ENCODE data around the gene KCNMA1.
A peak's percentile ranks its signal among the peaks of the same experiment; 100 is the strongest.

KCNMA1 gene

DNA sequence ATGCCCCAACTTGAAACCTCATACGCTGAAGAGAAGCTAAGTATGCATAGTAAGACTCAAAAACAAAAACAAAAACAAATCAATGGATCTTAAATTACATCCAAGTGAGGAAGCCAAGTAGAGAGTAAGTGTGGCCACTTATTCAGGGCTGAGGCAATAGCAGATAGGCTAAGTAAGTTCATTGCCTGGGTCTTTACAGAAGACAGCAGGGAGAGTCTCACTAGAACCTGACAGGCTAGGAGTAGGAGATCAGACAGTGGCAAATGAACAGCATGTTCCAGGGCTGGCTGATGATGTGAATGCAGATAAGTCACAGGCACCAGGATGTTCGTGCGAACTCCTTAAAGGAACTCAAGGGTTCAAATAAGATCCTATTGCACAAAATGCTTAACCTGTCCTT lies 568.6 kb downstream of the KCNMA1 start:
- Histone ChIP-seq H3K27me3 (ENCODE audit: control insufficient read depth in 1 of 2, insufficient read depth in 1 of 2, low read length in 2 of 2) (no peaks in the 10 kb centered on the region), H3K18ac (ENCODE audit: low read depth in 1 of 2, low read length in 2 of 2) (no peak overlapping the region), H3K9me3 (ENCODE audit: control insufficient read depth, low read length) (no peaks in the 10 kb centered on the region), H2BK12ac (ENCODE audit: low read length in 2 of 2) (no peak overlapping the region), H3K79me1 (replicated peaks; ENCODE audit: low read length, poor library complexity, severe bottlenecking) (no peaks in the 10 kb centered on the region), H2BK5ac (ENCODE audit: low read depth, low read length, poor library complexity, severe bottlenecking) (no peak overlapping the region), H3K14ac (ENCODE audit: low read length in 2 of 2) (no peak overlapping the region), H3K36me3 (ENCODE audit: control insufficient read depth in 1 of 2, insufficient read depth in 2 of 2, low read depth in 1 of 2, low read length in 2 of 2) (peaks cover 3 to 20% of the 10 kb centered on the region in 2 experiments), H2AK5ac (ENCODE audit: low read length, severe bottlenecking) (no peak overlapping the region), H3K4me1 (ENCODE audit: control insufficient read depth, insufficient read depth, low read depth, low read length) (no peaks in the 10 kb centered on the region), H3K4me2 (ENCODE audit: low read length, poor library complexity, severe bottlenecking) (no peak overlapping the region), H4K91ac (ENCODE audit: low read length) (no peak overlapping the region), H3K9ac (ENCODE audit: low read length) (no peak overlapping the region), H2BK15ac (ENCODE audit: low read depth, poor library complexity, severe bottlenecking) (no peak overlapping the region), H3K4me3 (ENCODE audit: insufficient read depth in 1 of 2, low read depth in 1 of 2, low read length in 2 of 2) (no peak overlapping the region), H3K27ac (ENCODE audit: low read length, poor library complexity, severe bottlenecking) (no peak overlapping the region), H3K4ac (ENCODE audit: low read depth in 1 of 2, low read length in 2 of 2) (no peak overlapping the region), H3K23ac (ENCODE audit: low read length in 2 of 2) (no peak overlapping the region), H2BK120ac (ENCODE audit: low read depth, low read length) (no peak overlapping the region), H2AFZ (ENCODE audit: low read depth, low read length) (no peak overlapping the region), H4K8ac (ENCODE audit: low read length) (no peak overlapping the region)
- 82% methylated on average over 3 of the region's 3 CpGs for WGBS
- peak; percentile 6 for DNase-seq

DNA sequence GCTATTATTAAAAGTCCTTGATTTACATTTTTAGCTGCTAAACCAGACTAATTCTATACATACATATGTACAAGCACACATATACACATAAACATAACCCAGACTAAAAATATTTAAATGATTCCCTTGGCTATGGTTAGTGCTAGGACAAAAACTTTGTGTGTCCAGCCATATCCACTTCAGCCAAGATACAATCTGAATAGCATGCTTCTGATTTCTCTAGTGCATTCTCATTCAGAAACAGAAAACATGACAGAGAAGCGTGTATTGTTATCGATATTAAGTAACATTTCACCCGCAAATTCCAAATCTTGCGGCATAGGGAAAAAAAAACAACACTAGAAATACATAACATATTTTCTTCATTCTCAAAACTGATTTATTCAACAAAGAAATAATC lies 569.3 kb downstream of the KCNMA1 start:
- Histone ChIP-seq H4K91ac (ENCODE audit: low read length) (no peak overlapping the region), H2BK15ac (ENCODE audit: low read depth, poor library complexity, severe bottlenecking) (no peak overlapping the region), H3K27ac (ENCODE audit: low read length, poor library complexity, severe bottlenecking) (no peak overlapping the region), H2AK5ac (ENCODE audit: low read length, severe bottlenecking) (no peak overlapping the region), H4K8ac (ENCODE audit: low read length) (no peak overlapping the region), H3K79me1 (replicated peaks; ENCODE audit: low read length, poor library complexity, severe bottlenecking) (no peaks in the 10 kb centered on the region), H3K4me2 (ENCODE audit: low read length, poor library complexity, severe bottlenecking) (no peak overlapping the region), H3K9ac (ENCODE audit: low read length) (no peak overlapping the region), H2BK120ac (ENCODE audit: low read depth, low read length) (no peak overlapping the region), H3K4ac (ENCODE audit: low read depth in 1 of 2, low read length in 2 of 2) (no peak overlapping the region), H3K4me3 (ENCODE audit: insufficient read depth in 1 of 2, low read depth in 1 of 2, low read length in 2 of 2) (no peak overlapping the region), H3K9me3 (ENCODE audit: control insufficient read depth, low read length) (no peaks in the 10 kb centered on the region), H2BK5ac (ENCODE audit: low read depth, low read length, poor library complexity, severe bottlenecking) (no peak overlapping the region), H3K23ac (ENCODE audit: low read length in 2 of 2) (no peak overlapping the region), H3K36me3 (ENCODE audit: control insufficient read depth in 1 of 2, insufficient read depth in 2 of 2, low read depth in 1 of 2, low read length in 2 of 2) (peaks cover 3 to 20% of the 10 kb centered on the region in 2 experiments), H3K4me1 (ENCODE audit: control insufficient read depth, insufficient read depth, low read depth, low read length) (no peaks in the 10 kb centered on the region), H3K27me3 (ENCODE audit: control insufficient read depth in 1 of 2, insufficient read depth in 1 of 2, low read length in 2 of 2) (no peaks in the 10 kb centered on the region), H3K14ac (ENCODE audit: low read length in 2 of 2) (no peak overlapping the region), H2AFZ (ENCODE audit: low read depth, low read length) (no peak overlapping the region), H3K18ac (ENCODE audit: low read depth in 1 of 2, low read length in 2 of 2) (no peak overlapping the region), H2BK12ac (ENCODE audit: low read length in 2 of 2) (no peak overlapping the region)
- 100% methylated on average over 4 of the region's 4 CpGs for WGBS
- DNase-seq: no peak

DNA sequence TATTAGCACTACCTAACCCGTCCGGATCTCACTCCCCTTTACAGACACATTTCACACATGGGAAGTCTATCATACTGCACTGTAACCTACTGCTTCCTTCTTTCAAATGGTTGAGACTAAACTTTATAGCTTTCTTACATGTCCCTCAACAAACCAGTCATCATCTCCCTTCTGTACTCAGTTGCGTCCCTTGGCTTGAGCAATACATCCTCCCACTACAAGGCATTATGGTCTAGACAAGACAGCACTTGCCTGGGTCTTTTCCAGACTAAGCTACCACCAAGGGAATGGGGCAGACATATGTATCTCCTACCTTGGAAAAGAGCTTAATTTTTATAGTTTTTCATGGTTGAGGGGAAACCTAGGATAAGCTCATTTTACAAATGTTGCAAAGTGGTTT lies 575.2 kb downstream of the KCNMA1 start:
- no peak overlapping the region for H3K4me3 ChIP-seq (ENCODE audit: insufficient read depth in 1 of 2, low read depth in 1 of 2, low read length in 2 of 2)
- WGBS: 94% methylated on average over 3 of the region's 3 CpGs
- H4K8ac ChIP-seq (ENCODE audit: low read length): no peak overlapping the region

DNA sequence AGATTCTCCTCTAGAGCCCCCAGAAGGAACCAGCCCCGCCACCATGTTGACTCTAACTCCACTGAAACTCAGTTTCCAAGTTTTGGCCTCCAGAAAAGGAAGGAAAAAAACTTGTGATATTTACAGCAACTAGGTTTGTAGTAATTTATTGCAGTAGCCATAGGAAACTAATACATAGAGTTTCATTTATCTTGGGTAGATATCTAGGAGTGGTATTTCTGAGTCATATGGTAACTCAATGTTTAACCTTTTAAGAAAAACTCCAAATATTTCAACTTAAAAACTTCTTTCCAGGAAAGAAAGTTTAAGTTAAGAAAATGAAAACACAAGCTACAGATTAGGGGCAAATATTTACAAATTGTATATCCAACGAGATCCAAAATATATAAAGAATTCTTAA lies 576.7 kb downstream of the KCNMA1 start:
- no peak overlapping the region for H2AK5ac ChIP-seq (ENCODE audit: low read length, severe bottlenecking)
- H3K18ac ChIP-seq (ENCODE audit: low read depth in 1 of 2, low read length in 2 of 2): no peak overlapping the region
- H3K27ac ChIP-seq (ENCODE audit: low read length, poor library complexity, severe bottlenecking): no peak overlapping the region
- no peak overlapping the region for H4K91ac ChIP-seq (ENCODE audit: low read length)
- H3K9me3 ChIP-seq (ENCODE audit: control insufficient read depth, low read length): no peaks in the 10 kb centered on the region
- H2BK5ac ChIP-seq (ENCODE audit: low read depth, low read length, poor library complexity, severe bottlenecking): no peak overlapping the region
- no peak overlapping the region for H2BK12ac ChIP-seq (ENCODE audit: low read length in 2 of 2)
- H3K4me3 ChIP-seq (ENCODE audit: insufficient read depth in 1 of 2, low read depth in 1 of 2, low read length in 2 of 2): no peak overlapping the region
- H3K4ac ChIP-seq (ENCODE audit: low read depth in 1 of 2, low read length in 2 of 2): no peak overlapping the region
- no peak overlapping the region for H2BK120ac ChIP-seq (ENCODE audit: low read depth, low read length)
- no peaks in the 10 kb centered on the region for H3K27me3 ChIP-seq (ENCODE audit: control insufficient read depth in 1 of 2, insufficient read depth in 1 of 2, low read length in 2 of 2)
- H2AFZ ChIP-seq (ENCODE audit: low read depth, low read length): no peak overlapping the region
- no peaks in the 10 kb centered on the region for H3K4me1 ChIP-seq (ENCODE audit: control insufficient read depth, insufficient read depth, low read depth, low read length)
- H3K79me1 ChIP-seq (replicated peaks; ENCODE audit: low read length, poor library complexity, severe bottlenecking): no peaks in the 10 kb centered on the region
- no peak overlapping the region for H3K23ac ChIP-seq (ENCODE audit: low read length in 2 of 2)
- H4K8ac ChIP-seq (ENCODE audit: low read length): no peak overlapping the region
- no peak overlapping the region for H3K9ac ChIP-seq (ENCODE audit: low read length)
- peaks cover 0 to 7% of the 10 kb centered on the region in 2 experiments for H3K36me3 ChIP-seq (ENCODE audit: control insufficient read depth in 1 of 2, insufficient read depth in 2 of 2, low read depth in 1 of 2, low read length in 2 of 2)
- no peak overlapping the region for H3K4me2 ChIP-seq (ENCODE audit: low read length, poor library complexity, severe bottlenecking)
- 100% methylated on average over 1 of the region's 2 CpGs for WGBS
- H2BK15ac ChIP-seq (ENCODE audit: low read depth, poor library complexity, severe bottlenecking): no peak overlapping the region
- H3K14ac ChIP-seq (ENCODE audit: low read length in 2 of 2): no peak overlapping the region
- DNase-seq: no peak

More for the DNA sequence above, 575.2 kb downstream of the KCNMA1 start:
- Histone ChIP-seq H3K27me3 (ENCODE audit: control insufficient read depth in 1 of 2, insufficient read depth in 1 of 2, low read length in 2 of 2) (no peaks in the 10 kb centered on the region), H3K23ac (ENCODE audit: low read length in 2 of 2) (no peak overlapping the region), H3K79me1 (replicated peaks; ENCODE audit: low read length, poor library complexity, severe bottlenecking) (no peaks in the 10 kb centered on the region), H2BK120ac (ENCODE audit: low read depth, low read length) (no peak overlapping the region), H4K91ac (ENCODE audit: low read length) (no peak overlapping the region), H3K9me3 (ENCODE audit: control insufficient read depth, low read length) (no peaks in the 10 kb centered on the region), H2BK12ac (ENCODE audit: low read length in 2 of 2) (no peak overlapping the region), H3K4ac (ENCODE audit: low read depth in 1 of 2, low read length in 2 of 2) (no peak overlapping the region), H2BK5ac (ENCODE audit: low read depth, low read length, poor library complexity, severe bottlenecking) (no peak overlapping the region), H2AK5ac (ENCODE audit: low read length, severe bottlenecking) (no peak overlapping the region), H3K4me1 (ENCODE audit: control insufficient read depth, insufficient read depth, low read depth, low read length) (no peaks in the 10 kb centered on the region), H2AFZ (ENCODE audit: low read depth, low read length) (no peak overlapping the region), H3K27ac (ENCODE audit: low read length, poor library complexity, severe bottlenecking) (no peak overlapping the region), H3K4me2 (ENCODE audit: low read length, poor library complexity, severe bottlenecking) (no peak overlapping the region), H3K18ac (ENCODE audit: low read depth in 1 of 2, low read length in 2 of 2) (no peak overlapping the region), H3K14ac (ENCODE audit: low read length in 2 of 2) (peak overlapping the region in 1 of 2 experiments; percentile 44), H3K9ac (ENCODE audit: low read length) (no peak overlapping the region), H2BK15ac (ENCODE audit: low read depth, poor library complexity, severe bottlenecking) (no peak overlapping the region), H3K36me3 (ENCODE audit: control insufficient read depth in 1 of 2, insufficient read depth in 2 of 2, low read depth in 1 of 2, low read length in 2 of 2) (peaks cover 0 to 9% of the 10 kb centered on the region in 2 experiments)
- no peak for DNase-seq

Measured in mesenchymal stem cell (in vitro differentiated cells and primary cell).